Fibroblast of lung (primary cell): ENCODE data around the gene ITGAE. TPM values are rescaled to one million over a fixed set of nuclear protein-coding genes. Genes with fewer than 3 reads are reported as not detected.
"Not testable (repeated sequence)": the region's sequence is repeated elsewhere in the genome, so short reads cannot be mapped to it uniquely, and the experiment has no call there.

ENCODE experiments used
- DNase-seq, 2 donors: peaks; one replicate each; pipeline versions ENCODE4 v3.0.0 to v3.0.0-alpha.2; 2010; ENCODE audit warnings: low read depth in 2 of 2
- H2AFZ ChIP-seq: 2 replicates; pipeline ENCODE4 v1.5.1; 2012; ENCODE audit warnings: low read length, control low read depth, inconsistent platforms
- H3K27ac ChIP-seq: 2 replicates; pipeline ENCODE4 v1.5.1; 2011; ENCODE audit warnings: low read length, control low read depth; ENCODE audit not compliant: insufficient read depth
- H3K27me3 ChIP-seq: 2 replicates; pipeline ENCODE4 v1.5.1; 2011; ENCODE audit warnings: mild to moderate bottlenecking, low read length; ENCODE audit not compliant: control insufficient read depth, insufficient read depth
- H3K36me3 ChIP-seq: 2 replicates; pipeline ENCODE4 v1.5.1; 2011; ENCODE audit warnings: low read length; ENCODE audit not compliant: control insufficient read depth, insufficient read depth
- H3K4me1 ChIP-seq: 2 replicates; pipeline ENCODE4 v1.5.1; 2011; ENCODE audit warnings: low read length; ENCODE audit not compliant: control insufficient read depth, insufficient read depth; ENCODE audit errors: extremely low read depth
- H3K4me2 ChIP-seq: 2 replicates; pipeline ENCODE4 v1.5.1; 2011; ENCODE audit warnings: low read length, control low read depth; ENCODE audit not compliant: insufficient read depth; ENCODE audit errors: extremely low read depth
- H3K4me3 ChIP-seq, 4 experiments: fragments of 200-600 bp in 1 of 4; sonication (generic) in 1 of 4; replicated peaks in 1 of 4; 2 replicates each; pipeline ENCODE4 v1.5.1; 2011 to 2016; ENCODE audit warnings: low read length in 4 of 4, low read depth in 3 of 4, mild to moderate bottlenecking in 3 of 4, control low read depth in 2 of 4, inconsistent platforms in 1 of 4, mixed read lengths in 1 of 4; ENCODE audit not compliant: insufficient read depth in 1 of 4; ENCODE audit errors: control extremely low read depth in 1 of 4
- H3K79me2 ChIP-seq: 2 replicates; pipeline ENCODE4 v1.5.1; 2012; ENCODE audit warnings: mild to moderate bottlenecking, low read length, inconsistent platforms; ENCODE audit not compliant: control insufficient read depth, insufficient read depth
- H3K9ac ChIP-seq: 2 replicates; pipeline ENCODE4 v1.5.1; 2011; ENCODE audit warnings: mild to moderate bottlenecking, low read length, control low read depth; ENCODE audit not compliant: insufficient read depth
- H3K9me3 ChIP-seq: 2 replicates; pipeline ENCODE4 v1.5.1; 2012; ENCODE audit warnings: low read depth, low read length; ENCODE audit not compliant: control insufficient read depth, insufficient read depth
- H4K20me1 ChIP-seq: 2 replicates; pipeline ENCODE4 v1.5.1; 2011; ENCODE audit warnings: low read length; ENCODE audit not compliant: control insufficient read depth, insufficient read depth; ENCODE audit errors: extremely low read depth
- EZH2 ChIP-seq: IDR thresholded peaks from 2 replicates; pipeline ENCODE4 v1.5.1; 2012; ENCODE audit warnings: low read length, control low read depth, mild to moderate bottlenecking; ENCODE audit errors: missing control alignments
- polyA plus RNA-seq, 2 donors: library from polyadenylated mRNA; depleted of rRNA in 1 of 2; stranded (reverse) in 1 of 2; unstranded in 1 of 2; fragments of >200 nt; gene quantifications; 2 replicates each; pipeline ENCODE4 v1.2.1, GENCODE V29; 2011 to 2012; ENCODE audit warnings: missing spikeins in 1 of 2
- total RNA-seq: library from RNA; depleted of rRNA; stranded (reverse); fragments of >200 nt; gene quantifications from 2 replicates; pipeline ENCODE4 v1.2.1, GENCODE V29; 2014
- TF ChIP-seq, protein P1 (sequence below), 2 donors: IDR thresholded peaks in 1 of 2; conservative IDR thresholded peaks in 1 of 2; 1 replicate in 1 of 2; 2 replicates in 1 of 2; pipeline ENCODE4 v1.5.1; 2011 to 2012; ENCODE audit warnings: low read length in 2 of 2, control low read depth in 1 of 2, inconsistent platforms in 1 of 2, low read depth in 1 of 2, mild to moderate bottlenecking in 1 of 2

Gene ITGAE
- total and polyA plus RNA-seq, 2 donors (not counting 1 experiment from before 2014, with no cell fraction given): 29.7 to 72.5 TPM

DNA sequence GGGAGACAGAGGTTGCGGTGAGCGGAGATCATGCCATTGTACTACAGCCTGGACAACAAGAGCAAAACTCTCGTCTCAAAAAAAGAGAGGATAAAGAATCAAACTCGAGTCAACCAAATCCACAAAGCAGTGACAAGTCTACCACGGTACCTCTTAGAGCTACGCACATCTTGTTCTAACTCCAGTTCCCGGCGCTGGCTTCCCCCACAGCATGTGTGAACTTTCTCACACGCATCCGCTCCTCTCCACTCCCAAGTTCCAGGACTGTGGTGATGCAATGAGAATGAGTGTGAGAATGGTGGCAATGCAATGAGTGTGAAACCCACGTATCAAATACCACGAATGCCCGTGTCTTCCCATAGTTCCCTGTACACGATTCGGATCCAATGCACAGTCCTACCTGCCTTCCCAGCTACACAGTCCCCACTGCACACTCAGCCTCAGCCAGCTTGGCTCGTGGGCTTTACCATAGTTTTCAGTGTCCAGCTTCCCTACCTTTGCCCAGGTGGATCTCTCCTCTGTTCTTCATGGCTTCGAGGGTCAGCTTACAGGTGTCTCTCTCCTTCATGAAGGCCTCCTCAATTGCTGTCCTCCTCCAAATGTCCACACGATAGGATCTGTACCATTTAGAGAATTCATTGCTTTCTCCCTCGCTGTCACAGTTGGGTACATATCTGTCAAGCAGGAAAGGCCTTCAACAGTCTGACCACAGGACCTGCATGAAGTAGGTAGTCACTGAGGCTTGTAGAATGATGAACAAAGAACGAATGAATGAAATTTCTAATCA lies 95.9 kb downstream of the ITGAE start:
- TF ChIP-seq, protein P1, sequence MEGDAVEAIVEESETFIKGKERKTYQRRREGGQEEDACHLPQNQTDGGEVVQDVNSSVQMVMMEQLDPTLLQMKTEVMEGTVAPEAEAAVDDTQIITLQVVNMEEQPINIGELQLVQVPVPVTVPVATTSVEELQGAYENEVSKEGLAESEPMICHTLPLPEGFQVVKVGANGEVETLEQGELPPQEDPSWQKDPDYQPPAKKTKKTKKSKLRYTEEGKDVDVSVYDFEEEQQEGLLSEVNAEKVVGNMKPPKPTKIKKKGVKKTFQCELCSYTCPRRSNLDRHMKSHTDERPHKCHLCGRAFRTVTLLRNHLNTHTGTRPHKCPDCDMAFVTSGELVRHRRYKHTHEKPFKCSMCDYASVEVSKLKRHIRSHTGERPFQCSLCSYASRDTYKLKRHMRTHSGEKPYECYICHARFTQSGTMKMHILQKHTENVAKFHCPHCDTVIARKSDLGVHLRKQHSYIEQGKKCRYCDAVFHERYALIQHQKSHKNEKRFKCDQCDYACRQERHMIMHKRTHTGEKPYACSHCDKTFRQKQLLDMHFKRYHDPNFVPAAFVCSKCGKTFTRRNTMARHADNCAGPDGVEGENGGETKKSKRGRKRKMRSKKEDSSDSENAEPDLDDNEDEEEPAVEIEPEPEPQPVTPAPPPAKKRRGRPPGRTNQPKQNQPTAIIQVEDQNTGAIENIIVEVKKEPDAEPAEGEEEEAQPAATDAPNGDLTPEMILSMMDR (conservative IDR thresholded peaks at IDR 0.05 in 1 of 2, IDR thresholded peaks at IDR 0.05 in 1 of 2; ENCODE audit: low read depth in 1 of 2, low read length in 2 of 2): no peak
- no peak for TF ChIP-seq EZH2
- Histone ChIP-seq H3K79me2 (no peaks in the 10 kb centered on the region), H4K20me1 (no peaks in the 10 kb centered on the region), H3K27me3 (no peaks in the 10 kb centered on the region), H3K4me1 (no peaks in the 10 kb centered on the region), H2AFZ (no peak overlapping the region), H3K9ac (no peak overlapping the region), H3K4me2 (no peak overlapping the region), H3K9me3 (no peaks in the 10 kb centered on the region), H3K4me3 (no peak overlapping the region), H3K27ac (no peak overlapping the region), H3K36me3 (no peaks in the 10 kb centered on the region)
- DNase-seq: no peak

DNA sequence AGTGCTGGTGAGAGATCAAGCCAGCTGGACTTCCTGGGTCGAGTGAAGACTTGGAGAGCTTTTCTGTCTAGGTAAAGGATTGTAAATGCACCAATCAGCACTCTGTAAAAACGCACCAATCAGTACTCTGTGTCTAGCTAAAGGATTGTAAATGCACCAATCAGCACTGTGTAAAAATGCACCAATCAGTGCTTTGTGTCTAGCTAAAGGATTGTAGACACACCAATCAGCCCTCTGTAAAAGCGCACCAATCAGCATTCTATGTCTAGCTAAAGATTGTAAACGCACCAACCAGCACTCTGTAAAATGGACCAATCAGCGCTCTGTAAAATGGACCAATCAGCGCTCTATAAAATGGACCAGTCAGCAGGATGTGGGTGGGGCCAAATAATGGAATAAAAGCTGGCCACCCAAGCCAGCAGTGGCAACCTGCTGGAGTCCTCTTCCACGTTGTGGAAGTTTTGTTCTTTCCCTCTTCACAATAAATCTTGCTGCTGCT lies 98.9 kb downstream of the ITGAE start:
- H3K36me3 ChIP-seq, H3K27me3 ChIP-seq, H3K27ac ChIP-seq, H2AFZ ChIP-seq, H3K4me1 ChIP-seq, H3K4me3 ChIP-seq, DNase-seq, H3K79me2 ChIP-seq, H3K9ac ChIP-seq, H4K20me1 ChIP-seq, H3K9me3 ChIP-seq, H3K4me2 ChIP-seq: not testable (repeated sequence)

DNA sequence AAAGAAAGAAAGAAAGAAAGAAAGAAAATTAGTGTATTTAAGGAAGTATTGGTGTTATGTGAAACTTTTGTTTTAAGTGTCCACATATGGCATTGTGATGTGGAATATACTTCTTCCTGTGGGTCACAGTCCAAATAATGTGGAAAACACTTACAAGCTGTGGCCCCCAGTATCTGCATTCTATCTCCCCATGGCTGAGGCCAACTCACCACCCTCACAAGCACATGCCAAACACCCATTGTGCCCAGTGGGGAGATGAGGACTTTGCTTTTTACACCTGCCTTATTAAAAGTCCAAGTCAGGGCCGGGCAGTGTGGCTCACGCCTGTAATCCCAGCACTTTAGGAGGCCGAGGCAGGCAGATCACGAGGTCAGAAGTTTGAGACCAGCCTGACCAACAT lies 101.0 kb downstream of the ITGAE start:
- H2AFZ ChIP-seq: no peak overlapping the region
- TF ChIP-seq, protein P1 (conservative IDR thresholded peaks at IDR 0.05 in 1 of 2, IDR thresholded peaks at IDR 0.05 in 1 of 2; ENCODE audit: low read depth in 1 of 2, low read length in 2 of 2): no peak
- no peak for TF ChIP-seq EZH2
- H4K20me1 ChIP-seq: no peaks in the 10 kb centered on the region
- H3K4me1 ChIP-seq: peaks cover 3% of the 10 kb centered on the region
- no peak overlapping the region for H3K4me3 ChIP-seq
- no peaks in the 10 kb centered on the region for H3K36me3 ChIP-seq
- H3K27ac ChIP-seq: no peak overlapping the region
- no peak overlapping the region for H3K4me2 ChIP-seq
- no peak overlapping the region for H3K9ac ChIP-seq
- H3K79me2 ChIP-seq: no peaks in the 10 kb centered on the region
- H3K9me3 ChIP-seq: no peaks in the 10 kb centered on the region
- H3K27me3 ChIP-seq: peaks cover 6% of the 10 kb centered on the region
- DNase-seq: no peak
